HL-60/S4 treated with phorbol 12-myristate 13-acetate at 8.2 ng/mL for 4 days and 3 days (cell line): Measurements from ENCODE around the gene PRKCI.
"Not testable (repeated sequence)": the region's sequence is repeated elsewhere in the genome, so short reads cannot be mapped to it uniquely, and the experiment has no call there.

Experiments
- in situ Hi-C: fragments of 300-500 bp; cut with MboI; formaldehyde crosslinking; loops from 2 replicates; pipeline ENCODE4 v1.15.0; 2022; ENCODE audit warnings: low sequenced_read_pairs

Gene PRKCI

DNA sequence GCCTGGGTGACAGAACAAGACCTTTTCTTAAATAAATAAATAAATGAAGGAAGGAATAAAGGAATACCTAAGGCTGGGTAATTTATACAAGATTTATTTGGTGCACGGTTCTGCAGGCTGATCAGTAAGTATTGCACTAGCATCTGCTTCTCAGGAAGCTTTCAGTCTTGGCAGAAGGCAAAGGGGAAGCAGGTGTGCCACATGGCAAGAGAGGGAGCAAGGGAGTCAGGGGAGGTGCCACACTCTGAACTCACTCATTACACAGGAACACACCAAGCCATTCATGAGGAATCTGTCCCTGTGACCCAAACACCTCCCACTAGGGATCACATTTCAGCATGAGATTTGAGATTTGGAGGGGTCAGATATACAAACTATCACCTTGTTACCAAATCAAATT lies 56.4 kb downstream of the PRKCI start:
- in situ Hi-C loops, result no loop called here

DNA sequence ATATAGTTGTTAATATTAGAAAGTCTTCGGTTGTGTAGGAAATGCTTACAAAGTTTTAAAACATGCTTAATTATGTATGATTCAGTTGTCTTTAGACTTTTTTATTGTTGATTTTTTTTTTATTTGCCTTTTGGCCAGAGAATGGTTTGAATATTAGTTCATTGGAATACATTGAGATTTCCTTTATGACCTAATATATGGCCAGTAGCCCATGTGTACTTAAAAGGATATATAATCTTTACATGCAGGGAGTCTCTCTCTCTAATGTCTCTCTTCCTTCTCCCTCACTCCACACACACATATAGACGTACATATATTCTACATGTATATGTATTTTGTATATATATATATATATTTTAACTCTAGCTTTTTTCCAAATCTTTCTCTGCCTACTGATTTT lies 68.0 kb downstream of the PRKCI start:
- in situ Hi-C loops, result no loop called here

DNA sequence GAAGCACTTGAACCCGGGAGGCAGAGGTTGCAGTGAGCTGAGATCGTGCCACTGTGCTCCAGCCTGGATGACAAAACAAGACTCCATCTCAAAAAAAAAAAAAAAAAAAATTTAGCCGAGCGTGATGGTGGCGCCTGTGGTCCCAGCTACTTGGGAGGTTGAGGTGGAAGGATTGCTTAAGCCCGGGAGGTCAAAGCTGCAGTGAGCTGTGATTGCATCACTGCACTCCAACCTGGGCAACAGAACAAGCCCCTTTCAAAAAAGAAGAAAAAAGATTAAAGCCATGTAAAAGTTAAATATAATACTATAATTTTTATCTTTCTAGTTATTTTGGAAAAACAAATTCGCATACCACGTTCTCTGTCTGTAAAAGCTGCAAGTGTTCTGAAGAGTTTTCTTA lies 73.4 kb downstream of the PRKCI start:
- in situ Hi-C loops, result no loop called here

DNA sequence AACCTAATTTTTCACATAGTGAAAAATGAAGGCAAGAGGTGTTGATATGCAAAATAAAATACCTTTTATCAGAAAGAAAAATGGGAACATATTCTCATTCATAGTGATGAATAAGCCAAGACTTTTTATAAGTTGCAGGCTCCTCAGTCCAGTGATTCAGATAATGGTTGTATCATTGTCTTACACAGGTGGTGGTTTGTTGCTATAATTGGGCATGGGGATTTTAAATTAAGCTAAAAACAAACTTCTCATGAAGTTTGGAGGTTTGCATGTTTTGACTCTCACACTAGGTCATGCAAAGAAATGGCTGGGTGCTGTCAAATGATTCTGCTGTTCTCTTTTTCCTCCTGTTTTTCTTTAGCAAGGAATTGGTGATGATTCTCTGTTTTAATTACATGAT lies 74.5 kb downstream of the PRKCI start:
- in situ Hi-C loops, result no loop called here

DNA sequence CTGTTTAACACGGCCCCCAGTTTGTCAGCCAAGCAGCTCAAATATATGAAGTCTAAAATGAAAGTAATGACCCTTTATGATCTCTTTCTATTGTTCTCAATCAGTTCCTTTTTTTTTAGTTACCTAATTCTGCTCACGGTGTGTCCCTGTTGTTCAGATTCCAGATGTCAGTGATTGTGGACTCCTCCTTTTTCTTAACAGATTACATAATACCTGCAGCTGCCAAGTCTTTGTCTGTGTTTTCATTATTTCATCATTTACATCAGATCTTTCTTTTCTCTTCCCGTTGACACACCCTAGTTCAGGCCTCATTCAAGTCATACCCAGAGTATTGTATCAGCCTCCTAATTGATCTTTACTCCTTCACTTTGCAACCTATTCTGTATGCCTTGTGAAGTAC lies 79.2 kb downstream of the PRKCI start:
- in situ Hi-C loops, result no loop called here

DNA sequence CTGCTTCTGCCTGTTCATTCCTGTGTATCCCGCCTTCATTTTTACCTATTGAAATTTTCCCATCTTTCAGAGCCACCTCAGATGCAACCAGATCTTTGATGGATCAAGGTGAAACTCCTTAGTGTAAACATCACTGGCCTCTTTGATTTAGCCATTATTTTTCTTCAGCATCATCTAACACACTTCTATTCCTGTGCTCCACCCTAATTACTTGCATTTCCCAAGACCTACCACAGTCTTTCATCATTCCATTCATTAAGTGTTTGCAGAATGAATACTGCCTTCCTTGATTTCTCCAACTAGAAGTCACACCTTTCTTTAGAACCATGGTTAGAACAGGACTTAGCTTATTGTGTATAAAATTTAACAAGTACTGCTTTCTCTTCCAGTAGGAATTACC lies 79.8 kb downstream of the PRKCI start:
- in situ Hi-C loops, result no loop called here

DNA sequence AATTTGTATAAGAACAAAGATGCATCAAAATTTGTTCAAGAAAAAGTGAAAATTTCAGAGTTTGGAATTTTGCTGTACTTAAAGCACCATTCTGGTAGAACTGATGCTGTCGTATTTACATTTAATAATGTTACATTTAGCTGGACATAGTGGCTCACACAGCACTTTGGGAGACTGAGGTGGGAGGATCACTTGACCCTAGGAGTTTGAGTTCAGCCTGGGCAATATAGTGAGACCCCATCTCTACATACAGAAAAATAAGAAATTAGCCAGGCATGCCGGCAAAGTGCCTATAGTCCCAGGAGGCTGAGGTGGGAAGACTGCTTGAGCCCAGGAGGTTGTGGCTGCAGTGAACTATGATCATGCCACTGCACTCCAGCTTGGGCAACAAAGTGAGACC lies 83.8 kb downstream of the PRKCI start:
- in situ Hi-C loops, result no loop called here

DNA sequence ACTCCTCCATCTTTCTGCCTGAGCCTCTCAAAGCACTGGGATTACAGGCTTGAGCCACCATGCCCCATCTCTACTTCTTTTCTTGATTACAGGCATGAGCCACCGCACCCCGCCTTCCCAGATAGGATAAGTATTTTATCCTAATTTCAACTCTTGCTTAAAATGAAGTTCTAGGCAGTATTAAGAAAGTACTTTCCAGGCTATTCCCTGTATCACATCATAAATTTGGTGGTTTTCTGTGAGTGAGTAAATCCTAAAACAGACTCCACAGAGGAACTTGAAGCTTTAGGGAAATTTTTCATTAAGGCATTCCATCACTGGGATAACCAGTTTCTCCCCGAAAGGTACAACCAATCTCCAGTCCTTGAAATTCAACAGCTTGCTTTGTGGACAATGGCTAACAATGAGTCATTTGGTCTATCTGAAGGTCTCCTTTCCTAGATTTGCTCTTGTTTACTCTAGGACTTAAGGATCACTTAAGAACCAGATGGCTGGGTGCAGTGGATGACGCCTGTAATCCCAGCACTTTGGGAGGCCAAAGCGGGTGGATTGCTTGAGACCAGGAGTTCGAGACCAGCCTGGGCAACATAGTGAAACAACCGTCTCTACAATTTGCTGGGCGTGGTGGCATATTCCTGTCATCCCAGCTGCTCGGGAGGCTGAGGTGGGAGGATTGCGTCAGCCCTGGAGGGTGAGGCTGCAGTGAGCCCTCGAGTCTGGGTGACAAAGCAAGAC lies 85.6 kb downstream of the PRKCI start:
- in situ Hi-C loops, result no loop called here

DNA sequence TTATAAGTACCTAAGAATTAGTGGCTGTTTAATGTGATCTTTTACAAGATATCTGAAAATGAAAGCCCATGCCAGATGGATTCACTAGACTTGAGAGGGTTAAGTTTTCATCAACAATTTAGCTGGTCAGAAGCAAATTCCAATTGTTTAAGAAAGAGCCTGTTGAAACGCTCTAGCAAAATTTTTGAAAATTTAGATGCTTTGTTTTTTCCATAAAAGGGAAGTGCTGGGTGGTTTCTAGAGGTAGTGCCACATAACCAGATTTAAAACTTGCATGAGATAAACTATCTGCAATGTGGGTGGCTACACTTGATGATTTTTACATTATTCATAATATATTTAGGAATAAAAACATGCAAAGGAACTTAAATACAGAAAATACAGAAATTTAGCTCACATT lies 86.8 kb downstream of the PRKCI start:
- in situ Hi-C loops, result no loop called here

DNA sequence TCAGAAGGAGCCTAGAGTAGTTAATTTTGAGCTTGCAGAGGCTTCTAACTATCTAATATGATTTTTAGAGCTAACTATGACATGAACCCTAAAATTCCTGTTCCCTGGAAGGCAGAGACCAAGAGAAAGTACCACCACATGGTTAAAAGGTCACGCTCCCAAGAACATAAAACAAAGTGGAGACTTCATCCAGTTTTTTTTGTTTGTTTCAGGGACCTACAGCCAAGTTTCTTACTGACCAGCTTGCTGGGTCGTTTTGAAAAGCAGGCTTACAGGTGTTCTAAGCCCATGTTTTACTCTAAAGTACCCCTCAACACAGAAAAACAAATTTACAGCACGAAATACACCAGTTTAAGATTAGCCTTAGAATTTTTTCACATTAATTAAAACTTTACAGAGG lies 95.7 kb downstream of the PRKCI start:
- in situ Hi-C loops, result no loop called here

DNA sequence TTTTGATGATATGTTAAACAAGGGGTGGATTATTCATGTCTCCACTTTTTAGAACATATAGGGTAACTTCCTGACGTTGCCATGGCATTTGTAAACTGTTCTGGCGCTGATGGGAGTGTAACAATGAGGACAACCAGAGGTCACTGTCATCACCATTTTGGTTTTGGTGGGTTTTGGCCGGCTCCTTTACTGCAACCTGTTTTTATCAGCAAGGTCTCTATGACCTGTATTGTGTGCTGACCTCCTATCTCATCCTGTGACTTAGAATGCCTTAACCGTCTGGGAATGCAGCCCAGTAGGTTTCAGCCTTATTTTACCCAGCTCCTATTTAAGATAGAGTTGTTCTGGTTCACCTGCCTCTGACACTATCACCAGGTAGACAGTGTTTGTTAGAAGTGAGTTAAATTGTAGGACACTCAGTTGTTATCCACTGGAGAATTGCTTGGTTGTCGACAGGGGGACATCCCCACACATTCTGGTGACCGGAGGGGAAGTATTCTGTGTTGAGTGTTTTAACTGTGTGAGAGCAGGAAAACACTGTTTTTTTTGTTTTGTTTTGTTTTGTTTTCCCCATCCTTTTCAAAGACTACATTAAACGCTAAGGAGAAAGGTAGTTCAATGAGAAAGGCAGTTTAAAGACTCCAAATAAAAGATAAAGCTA lies 98.4 kb downstream of the PRKCI start:
- in situ Hi-C loops, result no loop called here

DNA sequence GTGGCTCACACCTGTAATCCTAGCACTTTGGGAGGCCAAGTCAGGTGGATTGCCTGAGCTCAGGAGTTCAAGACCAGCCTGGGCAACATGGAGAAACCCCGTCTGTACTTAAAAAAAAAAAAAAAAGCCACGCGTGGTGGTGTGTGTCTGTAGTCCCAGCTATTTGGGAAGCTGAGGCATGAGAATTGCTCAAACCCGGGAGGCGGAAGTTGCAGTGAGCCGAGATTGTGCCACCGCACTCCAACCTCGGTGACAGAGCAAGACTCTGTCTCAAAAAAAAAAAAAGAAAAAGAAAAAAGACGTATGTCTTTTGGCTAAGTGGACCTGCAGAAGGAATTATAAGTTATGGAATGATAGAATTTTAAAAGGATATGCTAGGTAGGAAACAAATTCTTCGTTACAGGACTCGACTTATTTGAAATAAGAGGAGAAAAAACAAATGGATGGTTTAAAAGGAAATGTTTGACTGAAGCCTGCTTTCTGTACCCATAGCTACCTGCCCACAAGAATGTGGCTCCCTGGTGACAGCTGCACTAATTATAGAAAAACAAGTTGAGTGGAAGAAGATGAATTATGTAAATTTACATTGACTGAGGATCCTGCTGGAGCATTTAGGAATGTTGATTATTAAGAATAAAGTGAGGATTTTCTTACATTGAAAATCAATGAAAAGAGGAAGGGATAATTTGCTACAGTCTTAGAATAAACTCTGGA lies 99.3 kb downstream of the PRKCI start:
- in situ Hi-C loops, result no loop called here

DNA sequence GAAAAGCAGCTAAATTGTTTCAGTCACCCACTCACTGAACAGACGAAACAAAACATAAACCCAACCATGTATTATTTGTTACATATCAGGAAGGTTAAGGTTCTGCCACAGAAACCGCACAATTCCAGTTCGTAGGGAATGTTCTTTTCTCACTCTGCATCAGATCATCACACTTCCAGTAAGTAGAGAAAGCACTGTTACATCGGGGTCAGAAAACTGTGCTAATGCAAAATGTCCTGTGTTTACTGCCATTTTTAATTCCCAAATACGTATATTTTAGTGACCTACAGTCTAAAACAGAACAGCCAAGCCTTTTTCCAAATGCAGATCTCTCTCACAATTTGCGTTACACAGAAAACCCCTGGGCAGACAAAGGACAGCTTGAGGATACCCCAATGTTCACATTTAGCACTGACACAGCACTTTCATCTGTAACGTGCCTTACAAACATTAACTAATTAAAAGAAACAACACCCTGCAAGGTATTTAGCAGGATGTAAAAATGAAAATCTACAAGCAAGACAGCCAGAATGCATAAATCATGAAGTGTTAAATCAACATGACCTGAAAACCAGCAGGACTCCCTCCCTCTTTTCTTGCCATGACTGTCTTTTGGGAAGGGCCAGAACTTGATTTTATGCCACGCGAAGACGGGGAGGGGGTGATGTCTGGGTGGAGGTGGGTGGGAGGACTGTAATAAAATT lies 100.5 kb downstream of the PRKCI start:
- in situ Hi-C loops, result no loop called here

DNA sequence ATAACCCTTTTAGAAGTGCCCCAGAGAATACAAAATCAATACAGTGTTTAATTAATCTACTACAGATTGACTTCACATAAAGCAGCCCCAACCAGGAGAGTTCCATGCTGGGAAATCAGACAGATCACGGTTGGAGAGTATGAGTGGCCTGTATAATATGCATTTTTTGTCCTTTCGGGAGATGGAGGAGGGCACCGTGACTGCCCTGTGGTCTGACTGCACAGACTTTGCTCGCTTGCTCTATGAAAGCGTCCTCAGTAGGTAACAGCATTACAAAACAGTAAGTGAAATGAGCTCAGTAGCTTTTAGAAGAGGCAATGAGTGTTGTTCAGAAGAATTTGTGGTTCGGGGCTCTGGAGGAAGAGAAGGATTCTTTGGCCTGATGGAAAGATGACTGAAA lies 101.1 kb downstream of the PRKCI start:
- in situ Hi-C loops, result no loop called here

DNA sequence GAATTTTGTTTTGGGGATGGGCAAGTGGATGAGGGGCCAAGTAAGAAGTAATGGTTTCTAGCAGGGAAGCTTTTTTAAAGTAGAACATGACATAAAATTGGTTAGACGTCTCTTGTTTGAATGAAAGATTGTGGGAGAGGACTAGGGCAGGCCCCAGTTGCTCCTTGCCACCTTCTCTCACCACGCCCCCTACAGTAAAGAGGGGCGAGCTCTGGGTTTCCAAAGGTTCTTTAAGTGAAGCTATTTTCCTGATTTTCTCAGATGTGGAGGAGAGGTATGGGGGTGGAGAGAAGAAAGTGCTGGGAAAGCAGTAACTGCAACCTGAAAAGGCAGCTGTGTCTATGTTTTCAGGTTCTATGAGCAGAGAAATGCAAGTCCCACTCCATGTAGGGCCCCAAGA lies 102.7 kb downstream of the PRKCI start:
- in situ Hi-C loops, result no loop called here

DNA sequence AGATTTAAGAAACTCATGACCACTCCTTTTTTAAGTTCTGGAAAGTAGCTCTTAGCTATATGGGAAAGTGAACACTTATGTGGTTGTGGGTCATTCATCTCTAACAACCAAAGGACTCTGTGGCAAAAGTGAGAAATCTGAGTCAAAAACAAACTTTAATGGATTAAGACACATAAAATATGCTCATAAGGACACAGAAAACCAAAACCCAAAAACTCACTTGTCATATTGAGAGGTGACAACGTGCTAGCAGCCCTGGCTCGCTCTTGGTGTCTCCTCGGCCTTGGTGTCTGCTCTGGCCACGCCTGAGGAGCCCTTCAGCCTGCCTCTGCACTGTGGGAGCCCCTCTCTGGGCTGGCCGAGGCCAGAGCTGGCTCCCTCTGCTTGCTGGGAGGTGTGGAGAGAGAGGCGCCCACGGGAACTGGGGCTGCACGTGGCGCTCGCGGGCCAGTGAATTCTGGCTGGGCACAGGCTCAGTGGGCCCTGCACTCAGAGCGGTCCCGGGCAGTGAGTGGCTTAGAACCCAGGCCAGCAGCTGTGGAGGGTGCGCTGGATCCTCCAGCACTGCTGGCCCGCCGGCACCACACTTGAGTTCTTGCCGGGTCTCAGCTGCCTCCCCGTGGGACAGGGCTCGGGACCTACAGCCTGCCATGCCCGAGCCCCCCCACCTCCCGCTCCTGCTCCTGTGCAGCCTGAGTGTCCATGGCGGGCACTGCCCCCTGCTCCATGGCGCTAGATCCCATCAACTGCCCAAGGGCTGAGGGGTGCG lies 105.0 kb downstream of the PRKCI start:
- in situ Hi-C loops, result no loop called here

DNA sequence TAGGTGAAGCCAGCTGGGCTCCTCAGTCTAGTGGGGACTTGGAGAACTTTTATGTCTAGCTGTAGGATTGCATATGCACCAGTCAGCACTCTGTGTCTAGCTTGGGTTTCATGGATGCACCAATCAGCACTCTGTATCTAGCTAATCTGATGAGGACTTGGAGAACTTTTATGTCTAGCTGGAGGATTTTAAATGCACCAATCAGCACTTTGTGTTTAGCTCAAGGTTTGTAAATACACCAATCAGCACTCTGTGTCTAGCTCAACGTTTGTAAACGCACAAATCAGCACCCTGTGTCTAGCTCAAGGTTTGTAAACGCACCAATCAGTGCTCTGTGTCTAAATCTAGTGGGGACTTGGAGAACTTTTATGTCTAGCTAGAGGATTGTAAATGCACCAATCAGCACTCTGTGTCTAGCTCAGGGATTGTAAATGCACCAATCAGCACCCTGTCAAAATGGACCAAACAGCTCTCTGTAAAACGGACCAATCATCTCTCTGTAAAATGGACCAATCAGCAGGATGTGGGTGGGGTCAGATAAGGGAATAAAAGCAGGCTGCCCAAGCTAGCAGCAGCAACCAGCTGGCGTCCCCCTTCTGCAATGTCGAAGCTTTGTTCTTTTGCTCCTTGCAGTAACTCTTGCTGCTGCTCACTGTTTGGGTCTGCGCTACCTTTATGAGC lies 105.8 kb downstream of the PRKCI start:
- in situ Hi-C loops, result not testable (repeated sequence)

DNA sequence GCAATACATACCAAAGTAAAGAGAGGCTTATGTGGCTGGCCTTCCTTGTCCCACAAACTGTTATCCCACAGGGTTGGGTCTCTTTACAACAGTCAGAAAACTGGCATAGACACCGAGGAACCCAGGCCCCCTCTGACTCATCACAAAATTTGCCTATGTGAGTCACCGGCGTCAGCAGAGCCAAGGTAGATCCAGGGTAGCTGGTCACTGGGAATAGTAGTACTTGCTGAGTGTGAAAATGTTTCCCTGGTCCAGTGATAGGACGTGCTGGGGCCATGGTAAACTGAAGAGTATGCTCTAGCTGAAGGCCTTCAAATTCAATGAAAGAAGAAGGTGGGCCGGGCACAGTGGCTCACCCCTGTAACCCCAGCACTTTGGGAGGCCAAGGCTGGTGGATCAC lies 108.1 kb downstream of the PRKCI start:
- in situ Hi-C loops, result no loop called here

DNA sequence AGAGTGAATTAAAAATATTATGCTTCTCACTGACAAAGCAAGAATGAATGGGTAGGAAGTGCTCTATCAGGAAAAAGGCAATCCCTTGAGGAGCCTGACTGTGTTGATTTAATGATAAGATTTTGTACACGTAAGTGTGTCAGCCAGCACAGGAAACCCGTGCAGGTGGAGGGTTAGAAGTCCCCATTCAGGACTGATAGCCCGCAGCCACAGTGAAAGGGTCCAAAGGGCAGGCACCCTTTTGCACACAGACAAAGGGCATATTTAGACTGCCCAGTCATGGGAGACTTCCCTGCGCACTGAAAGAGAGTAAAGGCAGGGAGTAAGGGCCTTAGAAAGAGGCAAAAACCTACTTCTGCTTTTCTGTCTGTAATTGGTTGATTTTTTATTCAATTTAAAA lies 108.9 kb downstream of the PRKCI start:
- in situ Hi-C loops, result no loop called here

DNA sequence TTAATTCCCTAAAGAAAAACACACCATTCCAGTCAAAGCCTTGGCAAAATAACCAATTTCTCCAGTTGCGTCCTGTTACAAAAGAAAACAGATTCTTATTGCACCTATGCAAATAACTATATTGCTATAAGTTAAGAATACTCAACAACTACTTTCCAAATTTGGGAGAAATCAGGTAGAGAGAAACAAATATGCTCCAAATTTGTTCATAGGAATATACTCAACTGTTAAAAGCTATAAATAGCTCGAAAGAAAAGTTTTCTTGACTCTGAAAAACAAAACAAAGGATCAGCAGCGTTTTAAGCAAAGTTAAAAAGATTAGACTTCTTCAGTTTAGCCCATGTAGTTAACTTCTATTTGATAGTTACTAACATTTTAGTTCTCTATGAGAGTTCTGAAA lies 115.2 kb downstream of the PRKCI start:
- in situ Hi-C loops, result no loop called here
